Measurements from ENCODE around the gene CALHM6.

CALHM6 gene

DNA sequence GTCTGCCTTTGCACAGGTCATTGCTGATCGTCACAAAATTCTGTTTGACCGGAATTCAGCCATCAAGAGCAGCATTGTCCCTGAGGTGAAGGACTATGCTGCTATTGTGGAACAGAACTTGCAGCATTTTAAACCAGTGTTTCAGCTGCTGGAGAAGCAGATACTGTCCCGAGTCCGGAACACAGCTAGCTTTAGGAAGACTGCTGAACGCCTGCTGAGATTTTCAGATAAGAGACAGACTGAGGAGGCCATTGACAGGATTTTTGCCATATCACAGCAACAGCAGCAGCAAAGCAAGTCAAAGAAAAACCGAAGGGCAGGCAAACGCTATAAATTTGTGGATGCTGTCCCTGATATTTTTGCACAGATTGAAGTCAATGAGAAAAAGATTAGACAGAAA is 24.6 kb upstream of the CALHM6 start:
- DNase-seq (ENCODE audit: low read depth, low spot score), result no peak
- no peaks in the 10 kb centered on the region for H3K27me3 ChIP-seq (ENCODE audit: insufficient read depth, insufficient read length)
- H3K9ac ChIP-seq (ENCODE audit: insufficient read length, low read depth), result no peak overlapping the region
- H3K4me3 ChIP-seq (ENCODE audit: insufficient read length, low read depth), result no peak overlapping the region
- no peaks in the 10 kb centered on the region for H3K9me3 ChIP-seq (ENCODE audit: insufficient read depth, low read length)
- no peaks in the 10 kb centered on the region for H3K4me1 ChIP-seq (ENCODE audit: insufficient read depth, insufficient read length)
- peaks cover 19% of the 10 kb centered on the region for H3K36me3 ChIP-seq (ENCODE audit: insufficient read depth, insufficient read length, low read length)
- no peak for TF ChIP-seq SUZ12 (IDR thresholded peaks at IDR 0.05; ENCODE audit: extremely low read depth, insufficient read depth, insufficient read length)
- no peak for TF ChIP-seq ZNF274 (IDR thresholded peaks at IDR 0.05; ENCODE audit: low read depth, low read length)
- TF ChIP-seq YY1 (IDR thresholded peaks at IDR 0.05; ENCODE audit: insufficient read depth, insufficient read length), result no peak

DNA sequence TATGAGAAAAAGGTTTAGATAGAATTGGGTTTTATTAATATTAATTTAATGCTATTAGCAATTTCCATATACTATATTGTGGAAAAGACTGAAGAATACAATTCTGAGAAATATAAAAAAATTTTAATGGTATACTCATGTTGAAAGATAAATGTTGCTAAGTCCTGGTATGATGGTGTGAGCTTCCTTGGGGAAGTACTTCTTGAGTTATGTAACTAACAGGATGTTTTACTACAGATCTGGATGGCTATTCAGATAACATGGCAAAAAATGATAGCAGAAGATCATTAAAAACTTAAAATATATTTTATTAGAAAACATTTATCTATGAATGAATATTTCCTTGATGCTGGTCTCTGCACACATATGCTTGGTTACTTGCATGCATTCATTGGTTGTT is 23.5 kb upstream of the CALHM6 start:
- Histone ChIP-seq H3K9ac (ENCODE audit: insufficient read length, low read depth) (no peak overlapping the region), H3K4me1 (ENCODE audit: insufficient read depth, insufficient read length) (no peaks in the 10 kb centered on the region)

DNA sequence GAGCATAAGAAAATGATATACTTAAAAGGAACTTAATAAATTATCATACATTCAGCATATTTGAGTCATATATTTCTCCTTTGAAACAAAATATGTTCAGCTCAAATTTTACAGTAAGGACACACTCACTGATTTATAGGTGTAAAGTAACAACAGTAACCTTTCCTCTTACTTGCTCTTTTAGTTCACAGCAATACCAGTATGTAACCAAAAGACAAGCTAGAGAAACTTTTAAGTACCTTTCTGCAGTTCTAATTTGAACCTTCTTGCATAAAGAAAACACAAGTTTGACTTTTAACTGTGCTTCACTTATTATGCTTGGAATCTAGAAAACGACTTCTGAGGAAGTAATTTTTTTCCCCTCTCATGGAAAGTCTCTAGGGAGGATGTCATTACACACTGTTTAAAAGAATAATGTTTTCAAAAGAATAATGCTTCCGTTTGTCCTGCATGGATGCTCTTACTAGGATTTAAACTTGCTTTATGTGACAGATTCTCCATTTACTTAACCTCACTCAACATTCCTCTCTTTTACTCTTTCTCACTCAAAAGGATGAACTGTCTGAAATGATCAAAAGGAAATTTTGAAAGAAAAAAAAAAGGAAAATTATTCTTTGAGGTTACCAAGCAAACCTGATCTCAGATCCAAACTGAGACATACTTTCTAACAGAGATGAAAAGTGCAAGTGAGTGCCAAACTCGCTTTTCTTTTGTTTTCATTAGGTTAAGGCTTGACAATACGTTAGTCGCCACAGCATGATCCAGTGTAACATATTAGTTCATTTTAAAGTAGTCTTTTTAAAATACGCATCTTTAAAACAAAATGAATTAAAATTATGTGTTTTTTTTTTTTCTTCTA is 22.4 kb upstream of the CALHM6 start:
- no peak for DNase-seq (ENCODE audit: low read depth, low spot score)
- no peaks in the 10 kb centered on the region for H3K9me3 ChIP-seq (ENCODE audit: insufficient read depth, low read length)
- no peaks in the 10 kb centered on the region for H3K27me3 ChIP-seq (ENCODE audit: insufficient read depth, insufficient read length)
- no peak overlapping the region for H3K9ac ChIP-seq (ENCODE audit: insufficient read length, low read depth)
- H3K4me3 ChIP-seq (ENCODE audit: insufficient read length, low read depth), result no peak overlapping the region
- H3K36me3 ChIP-seq (ENCODE audit: insufficient read depth, insufficient read length, low read length), result peaks cover 12% of the 10 kb centered on the region
- no peak for TF ChIP-seq SUZ12 (IDR thresholded peaks at IDR 0.05; ENCODE audit: extremely low read depth, insufficient read depth, insufficient read length)
- TF ChIP-seq YY1 (IDR thresholded peaks at IDR 0.05; ENCODE audit: insufficient read depth, insufficient read length), result no peak
- TF ChIP-seq ZNF274 (IDR thresholded peaks at IDR 0.05; ENCODE audit: low read depth, low read length), result no peak
- H3K4me1 ChIP-seq (ENCODE audit: insufficient read depth, insufficient read length), result no peaks in the 10 kb centered on the region

More for the DNA sequence above, 23.5 kb upstream of the CALHM6 start:
- no peaks in the 10 kb centered on the region for H3K9me3 ChIP-seq (ENCODE audit: insufficient read depth, low read length)
- no peak for TF ChIP-seq YY1 (IDR thresholded peaks at IDR 0.05; ENCODE audit: insufficient read depth, insufficient read length)
- H3K4me3 ChIP-seq (ENCODE audit: insufficient read length, low read depth), result no peak overlapping the region
- H3K27me3 ChIP-seq (ENCODE audit: insufficient read depth, insufficient read length), result no peaks in the 10 kb centered on the region
- H3K36me3 ChIP-seq (ENCODE audit: insufficient read depth, insufficient read length, low read length), result peaks cover 19% of the 10 kb centered on the region
- no peak for DNase-seq (ENCODE audit: low read depth, low spot score)

DNA sequence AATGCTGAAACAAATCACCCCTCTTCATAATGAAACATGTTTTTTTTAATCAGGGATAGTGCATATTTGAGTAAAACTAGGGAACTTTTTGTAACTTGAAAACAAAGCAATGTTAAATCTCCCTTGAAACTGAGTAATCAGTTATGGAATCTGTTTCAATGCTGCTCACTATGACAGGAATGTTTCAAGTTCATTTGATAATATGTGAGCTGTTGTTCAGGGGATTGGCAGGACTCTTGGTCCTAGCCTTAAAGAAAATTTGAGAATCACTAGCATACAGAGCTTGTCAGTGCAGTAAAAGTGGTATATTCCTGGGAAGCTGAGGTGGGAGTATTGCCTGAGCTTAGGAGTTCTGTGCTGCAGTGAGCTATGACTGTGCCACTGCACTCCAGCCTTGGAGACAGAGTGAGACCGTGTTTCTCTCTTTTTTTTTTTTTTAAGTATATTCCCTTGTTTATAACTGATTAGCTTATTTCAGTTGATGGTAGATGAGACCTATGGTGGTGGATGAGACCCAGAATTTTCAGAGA is 21.6 kb upstream of the CALHM6 start:
- no peak overlapping the region for H3K4me3 ChIP-seq (ENCODE audit: insufficient read length, low read depth)
- no peaks in the 10 kb centered on the region for H3K9me3 ChIP-seq (ENCODE audit: insufficient read depth, low read length)
- no peaks in the 10 kb centered on the region for H3K27me3 ChIP-seq (ENCODE audit: insufficient read depth, insufficient read length)
- no peak for DNase-seq (ENCODE audit: low read depth, low spot score)
- no peak overlapping the region for H3K9ac ChIP-seq (ENCODE audit: insufficient read length, low read depth)
- TF ChIP-seq SUZ12 (IDR thresholded peaks at IDR 0.05; ENCODE audit: extremely low read depth, insufficient read depth, insufficient read length) (no peak), ZNF274 (IDR thresholded peaks at IDR 0.05; ENCODE audit: low read depth, low read length) (no peak), YY1 (IDR thresholded peaks at IDR 0.05; ENCODE audit: insufficient read depth, insufficient read length) (no peak)
- H3K36me3 ChIP-seq (ENCODE audit: insufficient read depth, insufficient read length, low read length), result peaks cover 12% of the 10 kb centered on the region
- H3K4me1 ChIP-seq (ENCODE audit: insufficient read depth, insufficient read length), result no peaks in the 10 kb centered on the region

DNA sequence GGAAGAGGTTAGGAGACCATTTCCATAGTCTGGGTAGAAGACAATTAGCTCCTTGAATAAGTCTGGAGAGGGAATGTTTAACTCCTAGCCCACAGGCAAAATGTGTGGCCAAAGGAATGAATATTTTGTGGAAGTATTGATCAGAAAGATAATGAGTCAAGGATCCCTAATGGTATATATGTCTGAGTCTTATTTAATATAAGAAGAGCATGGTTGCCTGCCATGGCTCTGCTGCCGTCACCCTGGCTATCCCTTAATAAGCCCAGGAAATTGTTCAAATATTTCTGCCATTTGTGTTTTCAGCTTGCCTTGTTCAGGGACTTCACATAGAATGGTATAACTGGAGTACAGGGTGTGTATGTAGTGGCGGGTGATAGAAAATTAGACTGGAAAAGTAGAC is 18.1 kb upstream of the CALHM6 start:
- no peaks in the 10 kb centered on the region for H3K9me3 ChIP-seq (ENCODE audit: insufficient read depth, low read length)
- TF ChIP-seq ZNF274 (IDR thresholded peaks at IDR 0.05; ENCODE audit: low read depth, low read length) (no peak), SUZ12 (IDR thresholded peaks at IDR 0.05; ENCODE audit: extremely low read depth, insufficient read depth, insufficient read length) (no peak), YY1 (IDR thresholded peaks at IDR 0.05; ENCODE audit: insufficient read depth, insufficient read length) (no peak)
- no peaks in the 10 kb centered on the region for H3K27me3 ChIP-seq (ENCODE audit: insufficient read depth, insufficient read length)
- no peaks in the 10 kb centered on the region for H3K36me3 ChIP-seq (ENCODE audit: insufficient read depth, insufficient read length, low read length)
- H3K4me3 ChIP-seq (ENCODE audit: insufficient read length, low read depth), result no peak overlapping the region
- no peaks in the 10 kb centered on the region for H3K4me1 ChIP-seq (ENCODE audit: insufficient read depth, insufficient read length)
- DNase-seq (ENCODE audit: low read depth, low spot score), result no peak
- H3K9ac ChIP-seq (ENCODE audit: insufficient read length, low read depth), result no peak overlapping the region

DNA sequence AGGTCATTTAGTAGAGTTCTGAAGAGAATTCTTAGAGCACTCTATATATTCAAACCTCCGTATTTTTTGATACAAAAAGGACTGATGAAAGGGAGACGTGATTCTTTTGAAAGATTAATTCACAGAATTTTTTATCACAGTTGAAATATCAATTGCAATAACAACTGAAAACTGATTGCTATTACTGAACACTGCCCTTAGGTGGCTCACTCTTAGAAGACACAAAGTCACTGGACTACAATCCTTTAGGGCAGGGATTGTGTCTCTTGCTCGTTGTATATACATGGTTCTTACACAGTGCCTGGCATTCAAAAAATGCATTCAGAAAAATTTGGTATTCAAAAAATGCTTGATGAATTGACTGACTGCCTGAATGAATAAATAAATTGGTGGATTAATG is 17.1 kb upstream of the CALHM6 start:
- H3K4me3 ChIP-seq (ENCODE audit: insufficient read length, low read depth), result no peak overlapping the region
- DNase-seq (ENCODE audit: low read depth, low spot score), result no peak
- TF ChIP-seq ZNF274 (IDR thresholded peaks at IDR 0.05; ENCODE audit: low read depth, low read length), result no peak
- no peak for TF ChIP-seq YY1 (IDR thresholded peaks at IDR 0.05; ENCODE audit: insufficient read depth, insufficient read length)
- TF ChIP-seq SUZ12 (IDR thresholded peaks at IDR 0.05; ENCODE audit: extremely low read depth, insufficient read depth, insufficient read length), result no peak

DNA sequence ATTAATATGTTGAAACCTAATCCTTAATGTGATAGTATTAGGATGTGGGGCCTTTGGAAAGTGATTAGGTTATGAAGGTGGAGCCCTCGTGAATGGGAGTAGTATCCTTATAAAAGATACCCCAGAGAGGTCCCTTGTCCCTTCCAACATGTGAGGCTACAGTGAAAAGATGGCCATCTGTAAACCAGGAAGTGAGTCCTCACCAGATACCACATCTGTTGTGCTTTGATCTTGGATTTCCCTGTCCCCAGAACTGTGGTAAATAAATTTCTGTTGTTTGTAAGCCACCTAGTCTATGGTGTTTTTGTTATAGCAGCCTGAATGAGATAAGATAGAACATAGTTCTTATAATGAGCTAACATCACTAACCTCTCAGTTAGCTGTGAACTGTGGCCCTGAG is 16.6 kb upstream of the CALHM6 start:
- H3K9ac ChIP-seq (ENCODE audit: insufficient read length, low read depth), result no peak overlapping the region
- no peak overlapping the region for H3K4me3 ChIP-seq (ENCODE audit: insufficient read length, low read depth)
- H3K36me3 ChIP-seq (ENCODE audit: insufficient read depth, insufficient read length, low read length), result no peaks in the 10 kb centered on the region
- no peak for TF ChIP-seq ZNF274 (IDR thresholded peaks at IDR 0.05; ENCODE audit: low read depth, low read length)
- no peak for TF ChIP-seq YY1 (IDR thresholded peaks at IDR 0.05; ENCODE audit: insufficient read depth, insufficient read length)
- TF ChIP-seq SUZ12 (IDR thresholded peaks at IDR 0.05; ENCODE audit: extremely low read depth, insufficient read depth, insufficient read length), result no peak
- H3K27me3 ChIP-seq (ENCODE audit: insufficient read depth, insufficient read length), result no peaks in the 10 kb centered on the region
- H3K4me1 ChIP-seq (ENCODE audit: insufficient read depth, insufficient read length), result no peaks in the 10 kb centered on the region
- H3K9me3 ChIP-seq (ENCODE audit: insufficient read depth, low read length), result no peaks in the 10 kb centered on the region
- DNase-seq (ENCODE audit: low read depth, low spot score), result no peak

More for the DNA sequence above, 17.1 kb upstream of the CALHM6 start:
- Histone ChIP-seq H3K9me3 (ENCODE audit: insufficient read depth, low read length) (no peaks in the 10 kb centered on the region), H3K9ac (ENCODE audit: insufficient read length, low read depth) (no peak overlapping the region), H3K4me1 (ENCODE audit: insufficient read depth, insufficient read length) (no peaks in the 10 kb centered on the region), H3K36me3 (ENCODE audit: insufficient read depth, insufficient read length, low read length) (no peaks in the 10 kb centered on the region), H3K27me3 (ENCODE audit: insufficient read depth, insufficient read length) (no peaks in the 10 kb centered on the region)
